Measurements from ENCODE around the gene GPATCH1. TPM values are rescaled to one million over a fixed set of nuclear protein-coding genes. Genes with fewer than 3 reads are reported as not detected.

The GPATCH1 gene
- total RNA-seq, 1 donor from 2014 or later: 12.2 TPM

DNA sequence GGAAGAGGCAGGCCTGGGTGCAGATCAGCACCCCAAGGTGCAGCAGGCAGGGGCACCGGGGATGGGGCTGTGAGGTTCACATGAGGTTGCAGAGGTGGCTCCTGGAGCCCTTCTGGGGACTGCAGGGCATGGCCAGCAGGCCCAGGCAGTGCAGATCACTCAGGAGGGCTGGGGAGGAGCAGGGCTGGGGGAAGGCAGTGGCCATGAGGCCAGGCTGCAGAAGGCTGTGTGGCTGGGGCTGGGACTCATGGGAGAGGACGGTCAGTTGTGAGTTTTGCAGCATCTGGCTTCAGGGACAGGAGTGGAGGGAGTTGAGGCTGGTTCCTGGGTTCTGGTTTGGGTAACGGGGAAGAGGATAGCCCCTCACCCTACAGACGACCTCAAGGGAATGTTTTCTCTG lies 58.2 kb downstream of the GPATCH1 start:
- Mint-ChIP-seq H3K4me1 (ENCODE audit: unreplicated experiment) (peaks cover 6% of the 10 kb centered on the region), H3K9me3 (no peaks in the 10 kb centered on the region), H3K36me3 (no peaks in the 10 kb centered on the region), H3K27ac (no peak overlapping the region), H3K27me3 (peaks cover 7% of the 10 kb centered on the region), H3K4me3 (no peak overlapping the region)
- TF ChIP-seq, protein P1, sequence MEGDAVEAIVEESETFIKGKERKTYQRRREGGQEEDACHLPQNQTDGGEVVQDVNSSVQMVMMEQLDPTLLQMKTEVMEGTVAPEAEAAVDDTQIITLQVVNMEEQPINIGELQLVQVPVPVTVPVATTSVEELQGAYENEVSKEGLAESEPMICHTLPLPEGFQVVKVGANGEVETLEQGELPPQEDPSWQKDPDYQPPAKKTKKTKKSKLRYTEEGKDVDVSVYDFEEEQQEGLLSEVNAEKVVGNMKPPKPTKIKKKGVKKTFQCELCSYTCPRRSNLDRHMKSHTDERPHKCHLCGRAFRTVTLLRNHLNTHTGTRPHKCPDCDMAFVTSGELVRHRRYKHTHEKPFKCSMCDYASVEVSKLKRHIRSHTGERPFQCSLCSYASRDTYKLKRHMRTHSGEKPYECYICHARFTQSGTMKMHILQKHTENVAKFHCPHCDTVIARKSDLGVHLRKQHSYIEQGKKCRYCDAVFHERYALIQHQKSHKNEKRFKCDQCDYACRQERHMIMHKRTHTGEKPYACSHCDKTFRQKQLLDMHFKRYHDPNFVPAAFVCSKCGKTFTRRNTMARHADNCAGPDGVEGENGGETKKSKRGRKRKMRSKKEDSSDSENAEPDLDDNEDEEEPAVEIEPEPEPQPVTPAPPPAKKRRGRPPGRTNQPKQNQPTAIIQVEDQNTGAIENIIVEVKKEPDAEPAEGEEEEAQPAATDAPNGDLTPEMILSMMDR (conservative IDR thresholded peaks at IDR 0.05): no peak
- no peak for DNase-seq (ENCODE audit: extremely low spot score, unreplicated experiment)

DNA sequence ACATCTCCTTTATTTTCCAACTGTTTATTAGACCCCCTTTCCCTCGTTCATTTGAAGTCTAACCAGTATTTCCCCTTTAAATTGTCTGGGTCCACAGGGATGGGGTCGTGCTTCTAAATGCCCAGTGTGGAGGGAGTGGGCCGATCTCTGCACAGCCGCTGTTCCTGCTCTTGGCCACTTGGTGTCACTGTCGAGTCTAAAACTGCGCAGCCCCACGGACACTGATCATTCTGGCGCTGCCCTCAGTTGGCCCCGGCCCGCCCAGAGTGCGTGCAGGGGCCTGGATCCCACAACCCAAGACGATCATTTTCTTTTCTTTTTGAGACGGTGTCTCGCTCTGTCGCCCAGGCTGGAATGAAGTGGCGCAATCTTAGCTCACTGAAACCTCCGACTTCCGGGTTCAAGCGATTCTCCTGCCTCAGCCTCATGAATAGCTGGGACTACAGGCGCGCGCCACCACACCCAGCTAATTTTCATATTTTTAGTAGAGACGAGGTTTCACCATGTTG lies 63.0 kb downstream of the GPATCH1 start:
- TF ChIP-seq, protein P1 (conservative IDR thresholded peaks at IDR 0.05): peak; percentile 92
- Mint-ChIP-seq H3K36me3 (no peaks in the 10 kb centered on the region), H3K4me1 (ENCODE audit: unreplicated experiment) (peaks cover 6% of the 10 kb centered on the region), H3K27me3 (peaks cover 7% of the 10 kb centered on the region), H3K27ac (no peak overlapping the region), H3K9me3 (no peaks in the 10 kb centered on the region), H3K4me3 (no peak overlapping the region)
- DNase-seq (ENCODE audit: extremely low spot score, unreplicated experiment): no peak

- H3K27ac Mint-ChIP-seq: no peak overlapping the region
- H3K4me3 Mint-ChIP-seq: no peak overlapping the region
- peaks cover 7% of the 10 kb centered on the region for H3K27me3 Mint-ChIP-seq
- no peak for DNase-seq (ENCODE audit: extremely low spot score, unreplicated experiment)
- H3K36me3 Mint-ChIP-seq: no peaks in the 10 kb centered on the region
- H3K9me3 Mint-ChIP-seq: no peaks in the 10 kb centered on the region
- H3K4me1 Mint-ChIP-seq (ENCODE audit: unreplicated experiment): peaks cover 6% of the 10 kb centered on the region
- TF ChIP-seq, protein P1 (conservative IDR thresholded peaks at IDR 0.05): no peak
Observed at GRCh38 chr19:33146209-33146608, 65.2 kb downstream of the GPATCH1 start.

- Mint-ChIP-seq H3K4me1 (ENCODE audit: unreplicated experiment) (peaks cover 6% of the 10 kb centered on the region), H3K36me3 (no peaks in the 10 kb centered on the region), H3K27ac (no peak overlapping the region), H3K4me3 (no peak overlapping the region), H3K9me3 (no peaks in the 10 kb centered on the region), H3K27me3 (peaks cover 3% of the 10 kb centered on the region)
- TF ChIP-seq, protein P1 (conservative IDR thresholded peaks at IDR 0.05): no peak
- DNase-seq (ENCODE audit: extremely low spot score, unreplicated experiment): no peak
Observed at GRCh38 chr19:33147538-33147937, 66.6 kb downstream of the GPATCH1 start.

GRCh38 chr19:33150852-33151518 lies 70.0 kb downstream of the GPATCH1 start:
- DNase-seq (ENCODE audit: extremely low spot score, unreplicated experiment): no peak
- TF ChIP-seq, protein P1 (conservative IDR thresholded peaks at IDR 0.05): no peak
- Mint-ChIP-seq H3K4me1 (ENCODE audit: unreplicated experiment) (no peaks in the 10 kb centered on the region), H3K4me3 (no peak overlapping the region), H3K27ac (no peak overlapping the region), H3K27me3 (no peaks in the 10 kb centered on the region), H3K36me3 (no peaks in the 10 kb centered on the region), H3K9me3 (no peaks in the 10 kb centered on the region)

All from type B pancreatic cell (in vitro differentiated cells).